Measurements from ENCODE around the gene BRD9. TPM values are rescaled to one million over a fixed set of nuclear protein-coding genes. Genes with fewer than 3 reads are reported as not detected.

BRD9 gene
- total and polyA plus RNA-seq, 9 of the 15 experiments (the other 6 are each of a cell fraction or from before 2014, with no cell fraction given): 2.4 to 68.7 (median 44.9) TPM

GRCh38 chr5:852018-852417 lies 40.6 kb downstream of the BRD9 start (continued):
- TF ChIP-seq, protein P1, sequence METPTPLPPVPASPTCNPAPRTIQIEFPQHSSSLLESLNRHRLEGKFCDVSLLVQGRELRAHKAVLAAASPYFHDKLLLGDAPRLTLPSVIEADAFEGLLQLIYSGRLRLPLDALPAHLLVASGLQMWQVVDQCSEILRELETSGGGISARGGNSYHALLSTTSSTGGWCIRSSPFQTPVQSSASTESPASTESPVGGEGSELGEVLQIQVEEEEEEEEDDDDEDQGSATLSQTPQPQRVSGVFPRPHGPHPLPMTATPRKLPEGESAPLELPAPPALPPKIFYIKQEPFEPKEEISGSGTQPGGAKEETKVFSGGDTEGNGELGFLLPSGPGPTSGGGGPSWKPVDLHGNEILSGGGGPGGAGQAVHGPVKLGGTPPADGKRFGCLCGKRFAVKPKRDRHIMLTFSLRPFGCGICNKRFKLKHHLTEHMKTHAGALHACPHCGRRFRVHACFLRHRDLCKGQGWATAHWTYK (CRISPR knock-in tag; IDR thresholded peaks at IDR 0.05): no peak
- no peak for TF ChIP-seq SMARCA4 (IDR thresholded peaks at IDR 0.05)
- no peak for TF ChIP-seq PRPF4 (IDR thresholded peaks at IDR 0.05; ENCODE audit: insufficient read depth, low read depth, low read length, poor library complexity, severe bottlenecking)
- TF ChIP-seq TAF15 (IDR thresholded peaks at IDR 0.05; ENCODE audit: low read depth, low read length): no peak
- no peak for TF ChIP-seq FOXK1 (CRISPR knock-in tag; IDR thresholded peaks at IDR 0.05; ENCODE audit: borderline replicate concordance)
- TF ChIP-seq RBM14 (IDR thresholded peaks at IDR 0.05; ENCODE audit: borderline replicate concordance, insufficient read depth, low read depth, low read length): no peak
- TF ChIP-seq NBN (IDR thresholded peaks at IDR 0.05; ENCODE audit: low read depth): no peak
- no peak for TF ChIP-seq E2F3 (CRISPR knock-in tag; IDR thresholded peaks at IDR 0.05)
- TF ChIP-seq, protein P2, sequence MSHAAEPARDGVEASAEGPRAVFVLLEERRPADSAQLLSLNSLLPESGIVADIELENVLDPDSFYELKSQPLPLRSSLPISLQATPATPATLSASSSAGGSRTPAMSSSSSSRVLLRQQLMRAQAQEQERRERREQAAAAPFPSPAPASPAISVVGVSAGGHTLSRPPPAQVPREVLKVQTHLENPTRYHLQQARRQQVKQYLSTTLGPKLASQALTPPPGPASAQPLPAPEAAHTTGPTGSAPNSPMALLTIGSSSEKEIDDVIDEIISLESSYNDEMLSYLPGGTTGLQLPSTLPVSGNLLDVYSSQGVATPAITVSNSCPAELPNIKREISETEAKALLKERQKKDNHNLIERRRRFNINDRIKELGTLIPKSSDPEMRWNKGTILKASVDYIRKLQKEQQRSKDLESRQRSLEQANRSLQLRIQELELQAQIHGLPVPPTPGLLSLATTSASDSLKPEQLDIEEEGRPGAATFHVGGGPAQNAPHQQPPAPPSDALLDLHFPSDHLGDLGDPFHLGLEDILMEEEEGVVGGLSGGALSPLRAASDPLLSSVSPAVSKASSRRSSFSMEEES (CRISPR knock-in tag; IDR thresholded peaks at IDR 0.05): no peak
- no peak for TF ChIP-seq RBM17 (IDR thresholded peaks at IDR 0.05; ENCODE audit: borderline replicate concordance, low read depth, low read length)
- TF ChIP-seq NCOA2 (IDR thresholded peaks at IDR 0.05; ENCODE audit: partially characterized antibody in 2 of 2): no peak

Measured in K562 (cell line).